ENCODE results near the gene LY6G6D.
A peak's percentile ranks its signal among the peaks of the same experiment; 100 is the strongest.

The LY6G6D gene

DNA sequence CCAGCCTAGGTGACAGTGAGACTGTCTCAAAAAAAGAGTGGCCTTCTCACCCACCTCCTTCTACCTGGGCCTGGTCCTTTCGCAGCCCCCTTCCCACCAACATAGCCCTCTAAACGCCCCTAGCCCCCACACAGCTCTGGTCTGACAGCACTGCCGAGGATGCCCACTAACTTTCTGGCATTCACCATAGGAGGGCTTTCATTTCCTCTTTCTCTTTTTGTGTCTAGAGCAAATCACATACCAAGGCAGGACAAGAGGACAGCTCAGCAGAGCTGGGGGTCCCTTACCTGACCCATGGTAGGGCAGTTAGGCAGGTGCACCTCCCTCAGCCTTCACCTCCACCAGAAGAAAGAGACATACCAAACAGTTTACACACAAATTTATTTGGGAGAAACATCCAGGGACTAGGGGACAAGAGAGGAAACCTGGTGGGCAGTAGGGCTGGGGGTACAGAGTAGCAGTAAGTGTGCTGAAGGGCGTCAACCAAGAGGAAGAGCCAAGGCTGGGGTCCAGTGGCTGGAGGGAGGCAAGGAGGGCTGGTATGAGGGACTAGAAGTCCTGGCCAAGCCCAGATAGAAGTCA lies 38.7 kb upstream of the LY6G6D start:
- POLR2A ChIA-PET = interaction anchor here (1.0 to 1.8 kb wide), 2 partner anchors 12 to 16 kb away, joined by 3 to 5 read pairs; partner anchors contain the start of genes C6orf47 and GPANK1
- TF ChIP-seq ZNF384 (IDR thresholded peaks at IDR 0.05) = no peak
- TF ChIP-seq L3MBTL2 (conservative IDR thresholded peaks at IDR 0.05) = no peak
- TF ChIP-seq LEF1 (IDR thresholded peaks at IDR 0.05; ENCODE audit: borderline replicate concordance) = no peak
- TF ChIP-seq FOXM1 (IDR thresholded peaks at IDR 0.05; ENCODE audit: borderline replicate concordance) = no peak
- TF ChIP-seq BHLHE40 (IDR thresholded peaks at IDR 0.05; ENCODE audit: borderline replicate concordance) = no peak
- TF ChIP-seq TARDBP (IDR thresholded peaks at IDR 0.05) = no peak
- CTCF ChIA-PET = no interaction called here
- DNase-seq (ENCODE audit: extremely low spot score) = no peak

DNA sequence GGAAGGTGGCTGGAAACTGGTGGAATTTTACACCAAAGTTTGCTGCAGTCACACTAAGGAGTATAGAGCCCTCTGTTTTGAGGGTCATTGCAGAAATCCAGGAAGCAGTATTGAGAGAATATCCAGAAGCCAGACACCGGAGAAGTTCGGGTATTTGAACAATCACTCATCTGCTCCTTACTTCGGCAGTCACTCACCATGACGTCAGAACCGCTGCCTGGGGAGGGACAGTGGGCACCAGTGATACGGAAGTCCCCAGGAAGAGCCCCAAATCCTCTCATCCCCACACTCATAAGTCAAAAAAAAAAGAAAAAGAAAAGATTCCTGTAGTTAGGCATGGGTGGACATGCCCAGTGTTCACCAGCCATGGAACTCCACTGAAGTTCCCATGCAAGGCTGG lies 38.2 kb upstream of the LY6G6D start:
- POLR2A ChIA-PET = interaction anchor here (1.8 kb wide), 1 partner anchor 16 kb away, joined by 5 read pairs; the partner anchor contains the start of gene C6orf47
- CTCF ChIA-PET = no interaction called here

DNA sequence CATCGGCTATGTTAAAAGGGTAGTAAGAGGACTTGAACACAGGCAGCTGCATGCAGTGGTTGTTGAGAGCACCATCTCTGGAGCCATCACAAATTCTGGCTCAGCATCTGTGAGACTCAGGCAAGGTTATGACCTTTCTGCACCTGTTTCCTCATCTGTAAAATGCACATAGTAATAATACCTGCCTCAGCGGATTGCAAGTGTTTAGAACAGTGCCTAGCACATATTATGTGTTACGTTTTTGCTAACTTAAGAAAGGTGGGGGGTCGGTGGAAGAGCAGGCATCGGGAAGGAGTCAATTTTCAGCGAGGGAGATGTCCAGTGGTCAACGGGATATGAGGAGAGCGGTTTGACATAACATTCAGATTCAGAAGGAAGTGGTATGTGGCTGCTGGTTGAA lies 37.2 kb upstream of the LY6G6D start:
- ChIA-PET CTCF (no interaction called here), POLR2A (interaction anchor here (0.7 to 1.8 kb wide), 3 partner anchors 17 to 152 kb away, joined by 3 to 5 read pairs (median 3); partner anchors contain the start of genes C6orf47 and MSH5)
- TF ChIP-seq SUZ12 (IDR thresholded peaks at IDR 0.05) (no peak), FOXK2 (IDR thresholded peaks at IDR 0.05) (no peak), TARDBP (IDR thresholded peaks at IDR 0.05) (no peak), BHLHE40 (IDR thresholded peaks at IDR 0.05; ENCODE audit: borderline replicate concordance) (no peak), SP1 (IDR thresholded peaks at IDR 0.05) (no peak), CTBP1 (IDR thresholded peaks at IDR 0.05; ENCODE audit: borderline replicate concordance) (no peak), ZNF384 (IDR thresholded peaks at IDR 0.05) (no peak), ARNT (IDR thresholded peaks at IDR 0.05) (no peak), NFRKB (IDR thresholded peaks at IDR 0.05) (no peak), HDGF (IDR thresholded peaks at IDR 0.05; ENCODE audit: borderline replicate concordance) (no peak), LEF1 (IDR thresholded peaks at IDR 0.05; ENCODE audit: borderline replicate concordance) (no peak), L3MBTL2 (conservative IDR thresholded peaks at IDR 0.05) (no peak), FOXA1 (IDR thresholded peaks at IDR 0.05) (no peak)
- DNase-seq (ENCODE audit: extremely low spot score) = no peak

More for the DNA sequence above, 38.2 kb upstream of the LY6G6D start:
- no peak for DNase-seq (ENCODE audit: extremely low spot score)
- TF ChIP-seq FOXM1 (IDR thresholded peaks at IDR 0.05; ENCODE audit: borderline replicate concordance) (no peak), LEF1 (IDR thresholded peaks at IDR 0.05; ENCODE audit: borderline replicate concordance) (no peak), CTBP1 (IDR thresholded peaks at IDR 0.05; ENCODE audit: borderline replicate concordance) (no peak), L3MBTL2 (conservative IDR thresholded peaks at IDR 0.05) (no peak), ELF4 (IDR thresholded peaks at IDR 0.05) (no peak), BHLHE40 (IDR thresholded peaks at IDR 0.05; ENCODE audit: borderline replicate concordance) (no peak), SP1 (IDR thresholded peaks at IDR 0.05) (no peak), TARDBP (IDR thresholded peaks at IDR 0.05) (no peak), FOXK2 (IDR thresholded peaks at IDR 0.05) (no peak), PKNOX1 (IDR thresholded peaks at IDR 0.05) (no peak), FOXA1 (IDR thresholded peaks at IDR 0.05) (no peak), SUZ12 (IDR thresholded peaks at IDR 0.05) (no peak), ZNF384 (IDR thresholded peaks at IDR 0.05) (no peak), NFRKB (IDR thresholded peaks at IDR 0.05) (no peak), ARNT (IDR thresholded peaks at IDR 0.05) (no peak)

DNA sequence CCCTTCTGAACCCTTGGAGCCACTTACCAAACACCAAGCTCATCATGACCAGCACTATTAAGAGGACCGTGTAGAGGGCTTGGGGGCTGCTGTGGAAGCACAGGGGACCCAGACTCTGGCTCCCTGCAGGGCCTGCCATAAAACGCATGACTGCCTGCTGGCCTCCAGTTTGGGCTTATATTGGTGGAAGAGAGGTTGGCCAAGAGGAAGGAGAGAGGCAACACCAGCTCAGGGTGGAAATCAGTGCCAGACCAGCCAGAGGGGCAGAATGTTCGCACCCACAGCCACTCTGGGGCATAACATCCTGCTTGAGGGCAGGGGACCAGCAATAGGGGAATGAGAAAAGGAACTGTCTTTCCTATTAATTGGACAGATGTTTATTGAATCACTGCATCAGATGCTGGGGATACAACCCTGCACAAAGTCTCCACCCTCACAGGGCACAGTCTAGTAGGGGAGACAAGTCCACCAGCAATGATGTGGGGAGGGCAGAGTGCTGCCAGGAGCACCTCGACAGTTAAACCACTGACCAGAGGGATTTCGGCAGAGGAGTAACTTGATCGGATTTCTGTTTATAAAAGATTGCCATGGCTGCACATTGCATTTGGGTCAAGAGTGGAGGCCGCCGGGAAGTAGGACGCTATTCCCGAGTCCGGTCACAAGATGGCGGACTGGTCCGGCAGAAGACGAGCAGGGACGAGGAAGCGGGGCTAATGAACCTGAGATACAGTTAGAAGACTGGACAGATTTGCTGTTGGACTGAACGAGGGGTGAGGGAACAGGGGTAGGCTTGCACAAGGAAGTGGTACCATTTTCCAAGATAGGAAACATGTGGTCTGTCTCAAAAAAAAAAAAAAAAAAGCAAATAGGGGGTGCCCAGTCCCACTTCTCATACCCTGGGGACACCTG lies 34.7 kb upstream of the LY6G6D start, which contains the start of gene LY6G5C:
TSS of gene LY6G5C (minus strand) at position 842 of the 909 bp plus-strand sequence. CDS start at position 148, 694 bp downstream.
- ChIA-PET POLR2A (interaction anchor here (1.0 kb wide), 1 partner anchor 20 kb away, joined by 3 read pairs; the partner anchor contains the start of gene C6orf47), CTCF (interaction anchor here (0.6 to 1.5 kb wide), 3 partner anchors 57 to 229 kb away, joined by 3 to 6 read pairs (median 5); no protein-coding TSS in a partner anchor)
- no peak for TF ChIP-seq FOXA1 (IDR thresholded peaks at IDR 0.05)
- no peak for TF ChIP-seq ELF4 (IDR thresholded peaks at IDR 0.05)
- no peak for TF ChIP-seq SUZ12 (IDR thresholded peaks at IDR 0.05)
- no peak for TF ChIP-seq L3MBTL2 (conservative IDR thresholded peaks at IDR 0.05)
- no peak for TF ChIP-seq PKNOX1 (IDR thresholded peaks at IDR 0.05)
- TF ChIP-seq LEF1 (IDR thresholded peaks at IDR 0.05; ENCODE audit: borderline replicate concordance) = no peak
- no peak for TF ChIP-seq NFRKB (IDR thresholded peaks at IDR 0.05)
- no peak for TF ChIP-seq FOXK2 (IDR thresholded peaks at IDR 0.05)
- no peak for TF ChIP-seq ZNF384 (IDR thresholded peaks at IDR 0.05)
- no peak for TF ChIP-seq BHLHE40 (IDR thresholded peaks at IDR 0.05; ENCODE audit: borderline replicate concordance)
- no peak for TF ChIP-seq CTBP1 (IDR thresholded peaks at IDR 0.05; ENCODE audit: borderline replicate concordance)
- no peak for TF ChIP-seq FOXM1 (IDR thresholded peaks at IDR 0.05; ENCODE audit: borderline replicate concordance)
- no peak for TF ChIP-seq TARDBP (IDR thresholded peaks at IDR 0.05)
- DNase-seq (ENCODE audit: extremely low spot score) = peak; percentile 82

DNA sequence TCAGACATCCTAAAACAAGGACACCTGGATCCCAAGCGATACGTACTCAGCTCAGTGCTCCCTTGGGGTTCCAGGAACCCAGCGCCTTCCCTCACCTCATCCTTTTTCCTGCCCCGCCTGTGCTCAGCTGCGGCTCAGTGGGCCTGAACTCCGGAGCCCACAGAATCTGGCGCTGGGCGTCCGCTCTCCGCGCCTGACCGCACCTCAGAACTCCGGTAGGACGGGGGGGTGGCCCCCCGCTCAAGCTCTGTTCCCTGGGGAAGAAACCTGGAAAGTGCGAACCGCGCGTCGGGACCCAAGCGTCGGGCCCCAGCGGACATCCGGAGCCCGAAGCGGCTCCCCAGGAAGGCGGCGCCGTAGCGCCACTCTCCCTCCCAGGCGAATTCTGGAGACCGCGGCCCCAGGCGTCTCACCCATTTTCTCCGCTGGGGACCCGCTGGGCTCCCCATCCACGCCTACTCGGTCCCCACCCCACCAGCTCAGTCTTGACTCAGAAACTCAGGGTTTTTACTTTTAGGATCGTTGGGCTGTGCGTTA lies 33.9 kb upstream of the LY6G6D start:
- TF ChIP-seq NFRKB (IDR thresholded peaks at IDR 0.05) = no peak
- no peak for TF ChIP-seq L3MBTL2 (conservative IDR thresholded peaks at IDR 0.05)
- no peak for TF ChIP-seq FOXK2 (IDR thresholded peaks at IDR 0.05)
- TF ChIP-seq PKNOX1 (IDR thresholded peaks at IDR 0.05) = no peak
- no peak for TF ChIP-seq ELF4 (IDR thresholded peaks at IDR 0.05)
- no peak for TF ChIP-seq LEF1 (IDR thresholded peaks at IDR 0.05; ENCODE audit: borderline replicate concordance)
- TF ChIP-seq HDGF (IDR thresholded peaks at IDR 0.05; ENCODE audit: borderline replicate concordance) = no peak
- TF ChIP-seq ARNT (IDR thresholded peaks at IDR 0.05) = no peak
- no peak for TF ChIP-seq BHLHE40 (IDR thresholded peaks at IDR 0.05; ENCODE audit: borderline replicate concordance)
- no peak for TF ChIP-seq CTBP1 (IDR thresholded peaks at IDR 0.05; ENCODE audit: borderline replicate concordance)
- no peak for TF ChIP-seq SUZ12 (IDR thresholded peaks at IDR 0.05)
- TF ChIP-seq ZNF384 (IDR thresholded peaks at IDR 0.05) = no peak
- TF ChIP-seq FOXA1 (IDR thresholded peaks at IDR 0.05) = no peak
- no peak for TF ChIP-seq SP1 (IDR thresholded peaks at IDR 0.05)
- no peak for TF ChIP-seq FOXM1 (IDR thresholded peaks at IDR 0.05; ENCODE audit: borderline replicate concordance)
- ChIA-PET POLR2A (interaction anchor here (1.0 kb wide), 1 partner anchor 21 kb away, joined by 3 read pairs; the partner anchor contains the start of gene C6orf47), CTCF (interaction anchor here (1.5 kb wide), 1 partner anchor 88 kb away, joined by 6 read pairs; no protein-coding TSS in a partner anchor)
- no peak for DNase-seq (ENCODE audit: extremely low spot score)
